Measurements from ENCODE around the gene COX19.

GRCh38 chr7:935164-935873, 40.0 kb downstream of the COX19 start:
- TF ChIP-seq EZH2 (IDR thresholded peaks at IDR 0.05) (no peak), POLR2AphosphoS5 (IDR thresholded peaks at IDR 0.05; ENCODE audit: borderline replicate concordance, low read depth, low read length) (no peak), FOXP2 (optimal IDR thresholded peaks at IDR 0.05; ENCODE audit: control extremely low read depth, extremely low read length, insufficient read depth) (no peak)
